Esophagus squamous epithelium (tissue), 5 donors: ENCODE data around the gene AGRP. TPM values are rescaled to one million over a fixed set of nuclear protein-coding genes. Genes with fewer than 3 reads are reported as not detected.

Source experiments
- DNase-seq: peaks from one replicate; lab custom pipeline; 2025; lab: John Stamatoyannopoulos, UW
- H3K27ac ChIP-seq, 4 donors: fragments of 200-600 bp; sonication (generic); one replicate each; pipeline ENCODE4 v1.5.1; 2016 to 2019; ENCODE audit warnings: mild to moderate bottlenecking in 1 of 4
- H3K27me3 ChIP-seq, 4 donors: fragments of 200-600 bp; sonication (generic); 1 replicate in 3 of 4; 2 replicates in 1 of 4; pipeline versions ENCODE4 v1.5.1 to v1.6.0; 2017 to 2021; ENCODE audit warnings: antibody characterized with exemption in 1 of 4
- H3K36me3 ChIP-seq, 3 donors: fragments of 200-600 bp; sonication (generic); one replicate each; pipeline ENCODE4 v1.5.1; 2016 to 2019
- H3K4me1 ChIP-seq, 3 donors: fragments of 200-600 bp; sonication (generic); one replicate each; pipeline ENCODE4 v1.5.1; 2017 to 2019
- H3K4me3 ChIP-seq, 4 donors: fragments of 200-600 bp; sonication (generic); 1 replicate in 3 of 4; 2 replicates in 1 of 4; pipeline ENCODE4 v1.5.1; 2016 to 2019; ENCODE audit warnings: mild to moderate bottlenecking in 2 of 4, moderate library complexity in 1 of 4
- H3K9me3 ChIP-seq, 3 donors: fragments of 200-600 bp; sonication (generic); one replicate each; pipeline ENCODE4 v1.5.1; 2016 to 2019
- CTCF ChIP-seq, 6 experiments: fragments of 450-650 bp in 4 of 6; fragments of 200-600 bp in 2 of 6; sonication (generic) in 2 of 6; IDR thresholded peaks; one replicate each; pipeline ENCODE4 v1.5.1; 2016 to 2019; ENCODE audit warnings: antibody characterized with exemption in 6 of 6, mild to moderate bottlenecking in 4 of 6, moderate library complexity in 4 of 6
- POLR2A ChIP-seq, 4 donors: fragments of 450-650 bp; IDR thresholded peaks; one replicate each; pipeline ENCODE4 v1.6.1; 2017; ENCODE audit warnings: antibody characterized with exemption in 4 of 4, mild to moderate bottlenecking in 4 of 4, moderate library complexity in 3 of 4
- WGBS, 2 donors: methylation state at CpG; one replicate each; pipeline ENCODE4 v1.1.5; 2018; 5-methylcytosine and 5-hydroxymethylcytosine counted together
- intact Hi-C: fragments of 100-400 bp; cut with DNase I; formaldehyde crosslinking; loops from one replicate; pipeline ENCODE4 v1.15.0; 2022
- total RNA-seq, 4 donors: library from RNA; depleted of rRNA; stranded (reverse); fragments of >200 nt; gene quantifications; one replicate each; pipeline ENCODE4 v1.1.0, GENCODE V29; 2016
- donor health status: DM: yes; HTN: yes; CAD: no.

Gene AGRP
- total RNA-seq, 4 donors from 2014 or later = not detected

GRCh38 chr16:67442581-67443255, 40.6 kb downstream of the AGRP start:
- TF ChIP-seq CTCF (IDR thresholded peaks at IDR 0.05) (no peak), POLR2A (IDR thresholded peaks at IDR 0.05) (no peak)
- H3K36me3 ChIP-seq = peaks cover 23 to 92% (median 24%) of the 10 kb centered on the region in 3 donors
- intact Hi-C loops = no loop called here
- peaks cover 28 to 84% (median 46%) of the 10 kb centered on the region in 3 donors for H3K4me1 ChIP-seq
- H3K27ac ChIP-seq = peak overlapping the region in 2 of 4 donors; percentile 25 to 47
- no peaks in the 10 kb centered on the region for H3K9me3 ChIP-seq
- 80 to 93% methylated on average over 1 to 3 of the region's 13 CpGs for WGBS, 2 donors
- H3K4me3 ChIP-seq = no peak overlapping the region
- no peak for DNase-seq
- H3K27me3 ChIP-seq = no peaks in the 10 kb centered on the region

- TF ChIP-seq CTCF (IDR thresholded peaks at IDR 0.05) = no peak
- no peak for TF ChIP-seq POLR2A (IDR thresholded peaks at IDR 0.05)
- Histone ChIP-seq H3K4me3 (no peak overlapping the region), H3K27ac (peak overlapping the region in 2 of 4 donors; percentile 43 to 50), H3K9me3 (no peaks in the 10 kb centered on the region), H3K36me3 (peaks cover 26 to 92% (median 26%) of the 10 kb centered on the region in 3 donors), H3K27me3 (no peaks in the 10 kb centered on the region), H3K4me1 (peaks cover 24 to 76% (median 40%) of the 10 kb centered on the region in 3 donors)
- intact Hi-C loops = no loop called here
- no peak for DNase-seq
- 60 to 69% methylated on average over 2 to 4 of the region's 5 CpGs for WGBS, 2 donors
Observed at GRCh38 chr16:67441907-67442306, 41.4 kb downstream of the AGRP start.

- Histone ChIP-seq H3K36me3 (peaks cover 26 to 92% (median 27%) of the 10 kb centered on the region in 3 donors), H3K9me3 (no peaks in the 10 kb centered on the region), H3K27ac (peak overlapping the region; percentile 8 to 50 (median 42)), H3K4me3 (no peak overlapping the region), H3K4me1 (peaks cover 18 to 70% (median 34%) of the 10 kb centered on the region in 3 donors), H3K27me3 (no peaks in the 10 kb centered on the region)
- intact Hi-C loops = no loop called here
- DNase-seq = no peak
- 53 to 86% methylated on average over 3 to 8 of the region's 17 CpGs for WGBS, 2 donors
- TF ChIP-seq CTCF (IDR thresholded peaks at IDR 0.05) (no peak), POLR2A (IDR thresholded peaks at IDR 0.05) (no peak)
Observed at GRCh38 chr16:67441271-67441753, 42.0 kb downstream of the AGRP start.

GRCh38 chr16:67438824-67439393, 44.4 kb downstream of the AGRP start:
- no peak overlapping the region for H3K27ac ChIP-seq

More at GRCh38 chr16:67438824-67439393, 44.4 kb downstream of the AGRP start:
- H3K9me3 ChIP-seq = no peaks in the 10 kb centered on the region
- TF ChIP-seq CTCF (IDR thresholded peaks at IDR 0.05) (no peak), POLR2A (IDR thresholded peaks at IDR 0.05) (no peak)
- H3K27me3 ChIP-seq = no peaks in the 10 kb centered on the region
- intact Hi-C loops = no loop called here
- WGBS, 2 donors = 65% methylated on average over 5 of the region's 19 CpGs; no CpG with 5 or more reads in 1 of the 2 donors
- H3K4me1 ChIP-seq = peaks cover 15 to 46% (median 16%) of the 10 kb centered on the region in 3 donors
- H3K36me3 ChIP-seq = peaks cover 18 to 81% (median 27%) of the 10 kb centered on the region in 3 donors
- DNase-seq = no peak
- no peak overlapping the region for H3K4me3 ChIP-seq
